Esophagus (tissue), 2 donors: ENCODE results near the gene ITM2B. TPM values are rescaled to one million over a fixed set of nuclear protein-coding genes. Genes with fewer than 3 reads are reported as not detected.

Experiments
- H3K27ac ChIP-seq, 2 donors: one replicate each; pipeline ENCODE4 v1.5.1; 2013; ENCODE audit warnings: low read depth in 2 of 2, mild to moderate bottlenecking in 2 of 2, inconsistent platforms in 1 of 2, low read length in 1 of 2, moderate library complexity in 1 of 2
- H3K27me3 ChIP-seq, 2 donors: one replicate each; pipeline ENCODE4 v1.6.1; 2013; ENCODE audit warnings: low read length in 2 of 2, control low read depth in 1 of 2, mild to moderate bottlenecking in 1 of 2; ENCODE audit not compliant: insufficient read depth in 2 of 2, control insufficient read depth in 1 of 2
- H3K36me3 ChIP-seq, 2 donors: one replicate each; pipeline ENCODE4 v1.6.1; 2013; ENCODE audit warnings: low read length in 1 of 2; ENCODE audit not compliant: control insufficient read depth in 2 of 2, insufficient read depth in 2 of 2
- H3K4me1 ChIP-seq, 2 donors: one replicate each; pipeline ENCODE4 v1.6.1; 2013; ENCODE audit warnings: low read length in 1 of 2; ENCODE audit not compliant: control insufficient read depth in 2 of 2, insufficient read depth in 2 of 2
- H3K4me3 ChIP-seq, 2 donors: one replicate each; pipeline ENCODE4 v1.5.1; 2013; ENCODE audit warnings: low read length in 2 of 2, mild to moderate bottlenecking in 2 of 2, low read depth in 1 of 2, moderate library complexity in 1 of 2
- H3K9me3 ChIP-seq, 2 donors: one replicate each; pipeline ENCODE4 v1.6.1; 2013; ENCODE audit warnings: mild to moderate bottlenecking in 2 of 2, low read depth in 1 of 2, low read length in 1 of 2, moderate library complexity in 1 of 2; ENCODE audit not compliant: control insufficient read depth in 2 of 2, insufficient read depth in 1 of 2
- WGBS, 2 donors: extraction: QIAGEN DNeasy Blood & Tissue Kit; methylation state at CpG; one replicate each; pipeline ENCODE4 v1.1.7; 2013; 5-methylcytosine and 5-hydroxymethylcytosine counted together
- polyA plus RNA-seq, 2 donors: library from polyadenylated mRNA; stranded (reverse); fragments of 200-250 nt; gene quantifications; one replicate each; pipeline ENCODE4 v1.2.3, GENCODE V29; 2013
- donor health status: healthy with polysubstance abuse.
- donor health status: Bipolar disorder and iron deficiency.

ITM2B gene
- 100 to 1,000 TPM; 340 to 473 TPM for polyA plus RNA-seq

DNA sequence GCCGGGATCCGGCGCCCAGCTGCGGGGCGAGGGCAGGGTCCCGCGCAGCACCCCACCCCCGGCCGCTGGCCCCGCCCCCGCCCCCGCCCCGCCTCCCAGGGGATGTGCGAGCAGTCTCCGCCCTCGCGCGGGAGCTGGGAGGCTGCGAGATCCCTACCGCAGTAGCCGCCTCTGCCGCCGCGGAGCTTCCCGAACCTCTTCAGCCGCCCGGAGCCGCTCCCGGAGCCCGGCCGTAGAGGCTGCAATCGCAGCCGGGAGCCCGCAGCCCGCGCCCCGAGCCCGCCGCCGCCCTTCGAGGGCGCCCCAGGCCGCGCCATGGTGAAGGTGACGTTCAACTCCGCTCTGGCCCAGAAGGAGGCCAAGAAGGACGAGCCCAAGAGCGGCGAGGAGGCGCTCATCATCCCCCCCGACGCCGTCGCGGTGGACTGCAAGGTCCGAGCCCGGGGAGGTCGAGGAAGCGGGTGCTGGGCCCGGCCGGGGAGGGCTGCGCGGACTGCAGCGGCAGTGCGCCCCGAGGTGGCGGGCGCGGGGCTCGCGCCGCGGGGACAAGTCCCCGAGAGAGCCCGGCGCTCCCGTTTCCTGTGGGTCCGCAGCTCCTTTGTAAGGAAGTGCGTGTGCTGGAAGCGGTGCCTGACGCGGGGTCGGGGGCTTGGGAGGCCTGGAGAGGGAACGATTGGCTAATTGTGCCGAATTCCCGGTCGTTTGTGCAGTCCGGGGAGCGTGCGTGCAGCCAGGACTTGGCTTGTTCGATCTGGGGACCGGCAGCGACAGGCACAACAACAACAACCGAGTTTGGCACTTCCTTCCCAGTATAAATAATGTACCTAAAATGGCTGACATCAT lies at the start of gene ITM2B:
Gene ITM2B, plus strand, starts transcription at position 161 of the 843 bp plus-strand sequence. Its CDS starts 155 bp downstream, at position 316.
- Histone ChIP-seq H3K4me1 (no peaks in the 10 kb centered on the region), H3K36me3 (no peaks in the 10 kb centered on the region), H3K27me3 (no peaks in the 10 kb centered on the region), H3K4me3 (peak within 1 kb of the TSS; percentile 89 to 97), H3K9me3 (no peaks in the 10 kb centered on the region), H3K27ac (peak within 1 kb of the TSS; percentile 99 to 100)
- 0 to 1% methylated on average over 84 to 94 of the region's 94 CpGs for WGBS, 2 donors

DNA sequence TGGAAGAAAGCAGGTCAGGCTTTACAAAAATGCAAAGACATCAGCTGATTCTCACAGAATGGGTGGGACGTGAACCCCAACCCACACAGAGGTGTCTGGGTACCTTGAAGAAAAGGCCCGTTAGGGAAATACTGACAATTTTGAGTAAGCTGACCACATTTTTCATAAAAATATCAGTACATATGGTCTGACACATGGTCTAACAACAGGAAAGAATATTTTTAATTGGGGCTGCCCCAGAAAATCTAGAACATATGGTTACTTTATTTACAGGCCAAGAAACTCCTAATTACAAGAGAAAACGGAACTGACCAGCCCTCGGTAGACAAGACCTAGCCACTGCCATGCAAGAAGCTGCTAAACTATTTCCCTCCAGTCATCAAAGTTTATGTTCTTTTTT lies 48.7 kb upstream of the ITM2B start:
- H3K4me1 ChIP-seq, result no peaks in the 10 kb centered on the region
- H3K27me3 ChIP-seq, result no peaks in the 10 kb centered on the region
- WGBS, 2 donors, result 82 to 88% methylated on average over 4 of the region's 4 CpGs
- no peaks in the 10 kb centered on the region for H3K36me3 ChIP-seq
- no peak overlapping the region for H3K4me3 ChIP-seq
- no peak overlapping the region for H3K27ac ChIP-seq
- H3K9me3 ChIP-seq, result no peaks in the 10 kb centered on the region

DNA sequence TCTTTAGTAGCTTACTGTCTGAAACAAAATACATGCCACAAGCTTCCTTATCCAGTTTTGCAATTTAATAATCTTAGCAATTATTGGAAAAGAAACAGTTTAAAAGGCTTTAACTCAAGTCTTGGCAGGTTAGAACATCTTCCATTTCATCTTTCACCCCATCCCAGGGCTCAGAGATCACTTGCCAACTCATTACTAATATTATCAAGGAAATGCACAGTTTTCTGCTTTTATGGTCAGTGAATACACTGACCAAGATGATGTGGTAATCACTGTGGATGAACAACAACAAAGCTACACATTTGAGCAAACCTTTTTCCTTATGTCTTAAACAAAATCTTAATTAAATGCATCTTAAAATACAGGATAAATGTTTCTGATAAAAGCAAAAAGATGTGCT lies 48.0 kb upstream of the ITM2B start:
- no peaks in the 10 kb centered on the region for H3K27me3 ChIP-seq
- H3K9me3 ChIP-seq, result no peaks in the 10 kb centered on the region
- H3K36me3 ChIP-seq, result no peaks in the 10 kb centered on the region
- no peak overlapping the region for H3K4me3 ChIP-seq
- no peaks in the 10 kb centered on the region for H3K4me1 ChIP-seq
- H3K27ac ChIP-seq, result no peak overlapping the region

DNA sequence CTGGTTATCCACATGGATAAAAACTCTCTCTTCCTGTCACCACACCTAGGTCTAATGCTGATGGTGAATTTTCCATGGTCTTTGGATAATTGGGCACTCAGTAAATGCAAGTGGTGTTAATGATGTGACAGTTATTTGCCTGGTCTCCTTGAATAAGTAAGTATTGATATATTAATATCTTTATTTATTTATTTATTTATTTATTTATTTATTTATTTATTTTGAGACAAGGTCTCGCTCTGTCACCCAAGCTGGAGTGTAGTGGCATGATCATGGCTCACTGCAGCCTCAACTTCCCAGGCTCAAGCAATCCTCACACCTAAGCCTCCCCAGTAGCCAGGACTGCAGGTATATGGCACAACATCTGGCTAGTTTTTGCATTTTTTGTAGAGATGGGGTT lies 46.3 kb upstream of the ITM2B start:
- Histone ChIP-seq H3K27ac (no peak overlapping the region), H3K36me3 (no peaks in the 10 kb centered on the region), H3K4me1 (no peaks in the 10 kb centered on the region), H3K27me3 (no peaks in the 10 kb centered on the region), H3K4me3 (no peak overlapping the region), H3K9me3 (no peaks in the 10 kb centered on the region)
- WGBS, 2 donors, result 100% methylated on average over 1 of the region's 1 CpG

DNA sequence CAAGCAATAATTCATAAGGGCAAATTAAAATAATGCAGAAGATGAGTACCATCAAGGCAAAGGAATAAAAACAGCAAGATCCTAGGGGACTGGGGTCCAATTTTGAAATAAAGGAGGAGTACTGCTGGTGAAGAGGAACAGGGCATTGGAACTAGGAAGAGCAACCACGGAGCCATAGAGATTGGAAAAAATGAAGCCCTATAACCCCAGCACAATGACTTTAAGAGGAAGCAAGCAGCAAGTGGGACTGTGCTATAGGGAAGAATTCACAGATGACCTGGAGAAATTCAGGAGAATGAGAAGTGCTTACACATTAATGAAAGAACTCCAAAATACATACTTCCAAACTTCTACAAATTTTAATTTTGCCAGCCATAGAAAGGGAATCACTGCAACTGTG lies 44.9 kb upstream of the ITM2B start:
- H3K4me1 ChIP-seq, result no peaks in the 10 kb centered on the region
- WGBS, 2 donors, result 64 to 75% methylated on average over 1 of the region's 1 CpG

DNA sequence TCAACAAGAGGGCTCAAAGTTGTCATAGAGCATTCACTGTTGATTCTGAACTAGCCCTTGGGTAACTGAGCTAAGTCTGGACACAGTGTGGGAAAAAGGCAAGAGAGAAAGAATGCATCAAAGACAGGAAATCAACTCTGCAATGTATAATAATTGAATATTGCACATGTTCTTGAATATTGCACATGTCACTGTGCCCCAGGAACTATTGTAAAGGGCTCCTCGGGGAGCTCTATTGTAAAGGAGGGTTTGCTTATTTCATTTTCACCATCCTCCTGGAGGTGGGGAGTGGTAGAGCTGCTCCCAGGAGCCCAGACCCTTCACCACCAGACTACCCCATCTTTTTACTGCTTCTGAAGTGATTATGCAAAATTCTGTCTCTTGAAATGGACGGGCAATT lies 44.4 kb upstream of the ITM2B start:
- Histone ChIP-seq H3K4me3 (no peak overlapping the region), H3K27me3 (no peaks in the 10 kb centered on the region), H3K9me3 (no peaks in the 10 kb centered on the region), H3K27ac (no peak overlapping the region), H3K36me3 (no peaks in the 10 kb centered on the region), H3K4me1 (no peaks in the 10 kb centered on the region)
- 68 to 74% methylated on average over 2 of the region's 2 CpGs for WGBS, 2 donors

More for the DNA sequence above, 44.9 kb upstream of the ITM2B start:
- no peaks in the 10 kb centered on the region for H3K27me3 ChIP-seq
- H3K4me3 ChIP-seq, result no peak overlapping the region
- H3K9me3 ChIP-seq, result no peaks in the 10 kb centered on the region
- no peaks in the 10 kb centered on the region for H3K36me3 ChIP-seq
- no peak overlapping the region for H3K27ac ChIP-seq

DNA sequence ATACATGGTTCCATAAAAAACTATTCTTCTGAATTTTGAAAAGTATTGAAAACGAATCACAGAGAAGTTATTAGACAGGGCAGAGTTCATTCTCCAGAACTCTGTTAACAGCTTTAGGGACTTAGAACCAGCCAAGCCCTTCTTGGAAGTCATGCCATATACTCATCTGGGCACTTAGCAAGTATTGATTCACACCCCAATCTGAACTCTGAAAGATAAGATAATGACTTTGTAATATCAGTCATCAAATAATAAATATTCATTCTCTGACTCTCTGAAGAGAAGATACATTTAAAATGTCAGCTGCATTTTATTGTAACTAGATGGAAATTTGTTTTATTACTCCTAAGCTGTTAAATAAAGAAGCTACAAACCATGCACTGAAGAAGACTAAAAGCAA lies 43.8 kb upstream of the ITM2B start:
- H3K4me3 ChIP-seq, result no peak overlapping the region
- H3K27ac ChIP-seq, result no peak overlapping the region
- no peaks in the 10 kb centered on the region for H3K9me3 ChIP-seq
- no peaks in the 10 kb centered on the region for H3K4me1 ChIP-seq
- H3K27me3 ChIP-seq, result no peaks in the 10 kb centered on the region
- H3K36me3 ChIP-seq, result no peaks in the 10 kb centered on the region
- WGBS, 2 donors, result 76 to 77% methylated on average over 1 of the region's 1 CpG

DNA sequence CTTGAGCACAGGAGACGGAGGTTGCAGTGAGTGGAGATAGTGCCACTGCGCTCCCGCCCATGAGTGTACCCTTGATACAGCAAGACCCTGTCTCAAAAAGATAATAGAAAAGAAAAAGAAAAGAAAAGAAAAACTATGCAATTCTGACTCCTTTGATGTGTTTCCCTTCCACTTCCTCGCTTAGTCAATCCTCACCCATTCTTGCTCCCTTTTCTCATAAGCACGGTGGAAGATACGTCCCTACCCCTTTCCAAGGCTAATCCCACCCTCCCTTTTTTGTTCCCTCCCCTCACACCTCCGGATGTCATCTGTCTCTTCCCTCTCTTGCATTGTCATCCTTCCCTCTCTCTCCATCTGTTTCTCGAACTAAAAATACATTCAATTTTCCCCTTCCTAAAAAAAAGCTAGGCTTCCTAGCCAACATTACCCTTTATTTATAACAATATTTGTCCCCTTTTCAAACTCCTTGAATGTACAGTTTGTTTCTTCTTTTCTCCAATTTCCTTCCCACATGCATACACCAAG lies 40.5 kb upstream of the ITM2B start:
- H3K9me3 ChIP-seq, result no peaks in the 10 kb centered on the region
- H3K27me3 ChIP-seq, result no peaks in the 10 kb centered on the region
- 78 to 79% methylated on average over 8 of the region's 8 CpGs for WGBS, 2 donors
- H3K27ac ChIP-seq, result no peak overlapping the region
- no peak overlapping the region for H3K4me3 ChIP-seq
- no peaks in the 10 kb centered on the region for H3K36me3 ChIP-seq
- H3K4me1 ChIP-seq, result no peaks in the 10 kb centered on the region

DNA sequence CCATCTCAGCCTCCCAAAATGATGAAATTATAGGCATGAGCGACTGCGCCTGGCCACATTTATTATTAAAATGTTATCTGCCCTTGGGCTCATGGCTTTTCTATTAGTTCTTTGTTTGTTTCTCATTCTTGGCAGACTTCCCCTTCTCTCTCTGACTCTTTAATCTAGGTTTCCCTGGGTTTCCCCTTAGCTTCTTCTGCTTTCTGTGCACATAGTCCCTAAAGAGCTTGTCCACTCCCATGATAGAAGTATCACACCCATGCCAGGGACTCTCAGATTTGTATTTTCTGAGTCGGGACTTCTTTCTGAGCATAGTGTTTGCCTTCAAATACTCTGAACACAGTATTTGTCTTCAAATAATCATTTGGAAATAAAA lies 38.6 kb upstream of the ITM2B start:
- Histone ChIP-seq H3K36me3 (no peaks in the 10 kb centered on the region), H3K9me3 (no peaks in the 10 kb centered on the region), H3K27ac (no peak overlapping the region), H3K4me3 (no peak overlapping the region), H3K4me1 (no peaks in the 10 kb centered on the region), H3K27me3 (no peaks in the 10 kb centered on the region)
- WGBS, 2 donors, result 40 to 50% methylated on average over 3 of the region's 3 CpGs

DNA sequence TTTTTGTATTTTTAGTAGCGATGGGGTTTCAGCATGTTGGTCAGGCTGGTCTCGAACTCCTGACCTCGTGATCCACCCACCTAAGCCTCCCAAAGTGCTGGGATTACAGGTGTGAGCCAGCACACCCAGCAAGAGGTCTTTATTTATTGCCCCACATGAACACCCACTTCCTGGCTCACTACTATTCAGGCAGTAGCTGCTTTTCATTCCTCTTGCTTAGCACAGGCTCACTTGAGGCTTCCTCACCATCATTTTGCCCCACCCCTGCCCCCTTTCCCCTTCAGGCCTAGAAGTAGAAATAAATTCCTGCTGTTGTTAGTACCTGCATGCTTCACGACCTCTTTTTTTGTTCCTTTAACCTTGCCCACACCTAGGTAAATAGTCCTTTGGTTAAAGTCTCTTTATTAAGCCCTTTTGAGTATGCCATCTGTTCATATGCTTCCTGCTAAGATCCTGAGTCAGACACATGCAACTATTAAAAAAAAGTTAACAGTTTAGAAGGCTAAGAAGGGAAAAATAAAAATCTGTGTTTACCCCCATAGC lies 33.5 kb upstream of the ITM2B start:
- Histone ChIP-seq H3K4me3 (no peak overlapping the region), H3K36me3 (no peaks in the 10 kb centered on the region), H3K4me1 (peaks cover 0 to 2% of the 10 kb centered on the region in 2 donors), H3K9me3 (no peaks in the 10 kb centered on the region), H3K27me3 (no peaks in the 10 kb centered on the region), H3K27ac (no peak overlapping the region)
- 67 to 72% methylated on average over 4 of the region's 4 CpGs for WGBS, 2 donors
